T-helper 9 cell (primary cell): ENCODE results near the gene SMCHD1.
"Not testable (repeated sequence)": the region's sequence is repeated elsewhere in the genome, so short reads cannot be mapped to it uniquely, and the experiment has no call there.

Experiments used
- DNase-seq: peaks from one replicate; pipeline ENCODE4 v3.0.0-alpha.2; 2020

The SMCHD1 gene

GRCh38 chr18:2822213-2822921 is 166.8 kb downstream of the SMCHD1 start:
- no peak for DNase-seq

DNA sequence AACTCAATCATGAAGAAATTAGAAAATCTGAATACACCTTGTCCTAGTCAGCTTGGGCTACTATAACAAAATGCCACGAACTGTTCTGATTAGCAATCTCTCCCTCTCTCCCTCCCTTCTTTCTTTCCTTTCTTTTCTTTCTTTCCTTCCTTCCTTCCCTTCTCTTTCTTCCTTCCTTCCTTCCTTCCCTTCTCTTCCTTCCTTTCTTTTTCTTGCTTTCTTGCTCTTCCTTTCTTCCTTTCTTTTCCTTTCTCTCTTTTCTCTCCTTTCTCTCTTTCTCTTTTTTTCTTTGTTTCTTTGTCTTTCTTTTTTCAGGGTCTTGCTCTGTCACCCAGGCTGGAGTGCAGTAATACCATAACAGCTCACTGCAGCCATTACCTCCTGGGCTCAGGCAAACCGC is 167.7 kb downstream of the SMCHD1 start:
- DNase-seq = no peak

- no peak for DNase-seq
Measured at GRCh38 chr18:2823966-2824365, 168.4 kb downstream of the SMCHD1 start.

DNA sequence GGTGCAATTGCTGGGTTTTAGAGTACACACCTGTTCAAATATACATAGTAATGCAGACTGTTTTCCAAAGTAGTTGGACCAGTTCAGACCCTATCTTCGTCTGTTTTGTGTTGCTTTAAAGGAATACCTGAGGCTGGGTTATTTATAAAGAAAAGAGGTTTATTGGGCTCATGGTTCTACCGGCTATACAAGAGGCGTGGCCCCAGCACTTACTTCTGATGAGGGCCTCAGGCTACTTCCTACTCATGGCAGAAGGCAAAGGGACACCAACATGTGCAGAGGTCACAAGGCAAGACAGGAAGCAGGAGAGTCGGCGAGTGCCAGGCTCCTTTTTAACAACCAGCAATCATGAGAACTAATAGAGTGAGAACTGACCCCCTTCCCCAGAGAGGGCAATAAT is 169.3 kb downstream of the SMCHD1 start:
- no peak for DNase-seq

GRCh38 chr18:2825613-2826175 is 170.2 kb downstream of the SMCHD1 start:
- no peak for DNase-seq

- no peak for DNase-seq
Measured at GRCh38 chr18:2826581-2826980, 171.1 kb downstream of the SMCHD1 start.

DNA sequence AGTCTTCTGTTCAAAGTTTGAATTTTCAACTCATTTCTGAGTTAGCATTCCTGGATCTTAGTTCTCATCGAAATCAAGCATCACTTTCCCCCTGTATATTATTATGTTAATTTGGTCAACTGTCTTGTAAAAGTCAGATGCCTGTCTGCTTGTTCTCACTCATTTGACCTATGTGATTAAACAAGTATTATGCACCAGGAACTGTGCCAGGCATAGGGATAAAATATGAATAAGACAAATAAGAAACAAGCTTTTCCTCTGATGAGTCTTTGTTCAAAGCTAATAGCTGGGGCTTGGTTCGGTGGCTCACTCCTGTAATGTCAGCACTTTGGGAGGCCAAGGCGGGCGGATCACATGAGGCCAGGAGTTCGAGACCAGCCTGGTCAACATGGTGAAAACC is 171.5 kb downstream of the SMCHD1 start:
- no peak for DNase-seq

- not testable (repeated sequence) for DNase-seq
Measured at GRCh38 chr18:2836118-2836517, 180.6 kb downstream of the SMCHD1 start.

DNA sequence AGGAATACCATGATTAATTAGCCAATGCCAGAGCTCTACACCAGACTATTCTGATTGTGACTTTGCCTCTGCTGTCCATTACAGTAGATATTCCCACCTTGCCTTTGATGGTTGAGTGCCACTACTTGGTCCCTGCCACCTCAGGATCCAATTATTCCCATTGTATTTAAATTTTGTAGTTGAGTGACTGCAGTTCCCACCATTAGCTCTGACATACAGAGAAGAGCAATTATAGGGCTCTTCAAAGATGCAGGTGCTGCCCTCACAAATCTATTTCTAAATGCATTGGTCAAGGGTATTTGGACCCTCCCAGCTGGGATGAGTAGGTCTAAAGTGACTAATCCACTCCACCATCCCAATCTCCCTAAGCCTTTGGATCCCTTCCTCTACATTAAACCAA is 181.8 kb downstream of the SMCHD1 start:
- not testable (repeated sequence) for DNase-seq

- no peak for DNase-seq
Measured at GRCh38 chr18:2839202-2839601, 183.7 kb downstream of the SMCHD1 start.

DNA sequence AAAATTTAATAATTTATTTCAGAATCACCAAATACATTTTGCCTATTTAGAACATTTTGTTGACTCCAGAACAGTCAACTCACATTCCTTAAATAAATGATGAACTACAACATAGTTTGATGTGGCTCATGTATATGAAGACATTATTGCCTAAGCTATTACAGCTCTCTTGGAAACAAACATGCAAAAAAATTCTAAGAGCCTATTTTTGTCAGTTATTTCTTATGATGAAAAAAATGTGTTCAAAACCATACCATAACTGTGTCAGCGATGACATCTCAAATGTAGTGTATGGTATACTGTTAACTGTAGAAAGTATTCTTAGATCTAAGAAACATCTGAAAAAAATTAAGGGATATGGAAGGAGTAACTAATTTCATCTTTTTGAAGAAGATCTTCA is 185.0 kb downstream of the SMCHD1 start:
- no peak for DNase-seq

GRCh38 chr18:2843146-2843545 is 187.6 kb downstream of the SMCHD1 start:
- DNase-seq = no peak

DNA sequence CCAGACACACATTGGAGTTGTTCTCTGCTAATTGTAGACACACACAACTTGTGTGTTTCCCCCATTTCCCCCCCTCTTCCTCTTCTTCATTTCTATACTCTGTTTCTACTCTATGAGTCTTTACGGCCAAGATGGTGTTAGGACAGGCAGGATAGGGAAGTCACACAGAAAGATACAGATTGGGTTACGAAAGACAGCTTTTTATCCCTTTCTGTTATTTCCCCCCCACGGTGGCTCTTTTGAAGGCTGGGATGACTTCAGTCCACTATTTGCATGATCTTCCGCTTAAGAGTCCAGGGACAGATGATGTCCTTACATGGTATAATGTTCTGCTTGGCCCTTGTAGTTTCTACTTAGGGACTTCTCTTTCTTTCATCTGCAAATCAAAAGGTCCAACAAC is 189.6 kb downstream of the SMCHD1 start:
- no peak for DNase-seq

DNA sequence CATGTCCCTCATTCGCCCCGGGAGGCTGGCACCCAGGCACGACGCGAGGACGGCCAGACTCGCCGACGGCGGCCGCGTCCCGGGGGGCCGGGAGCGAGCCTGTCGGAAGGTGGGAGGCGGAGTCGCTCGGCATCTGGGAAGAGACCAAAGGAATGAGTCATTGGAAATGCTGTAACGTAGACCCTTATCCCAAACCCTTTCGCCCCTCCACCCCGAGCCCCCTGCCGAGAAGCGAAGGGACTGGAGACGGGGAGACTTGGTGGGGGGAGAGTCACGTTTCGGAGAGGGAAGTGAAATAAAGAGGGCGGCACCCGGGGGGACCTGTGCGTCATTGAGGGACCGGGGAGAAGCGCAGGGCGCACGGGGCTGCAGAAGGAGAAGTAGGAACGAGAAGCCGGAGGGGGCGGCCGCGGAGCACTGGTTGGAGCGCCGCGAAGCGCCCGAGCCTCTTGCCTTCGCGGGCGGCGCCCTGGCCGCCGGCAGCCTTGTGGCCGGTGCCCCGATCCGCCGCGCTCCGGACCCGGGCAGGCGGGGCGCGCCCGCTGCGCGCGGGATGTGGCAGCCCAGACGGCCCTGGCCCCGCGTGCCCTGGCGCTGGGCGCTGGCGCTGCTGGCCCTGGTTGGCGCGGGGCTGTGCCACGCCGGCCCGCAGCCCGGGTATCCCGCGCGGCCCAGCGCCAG is 191.2 kb downstream of the SMCHD1 start, which contains the start of gene EMILIN2:
EMILIN2 (plus strand) TSS at position 371 of the 681 bp plus-strand sequence; CDS start at position 554, 183 bp downstream.
- peak; percentile 26 for DNase-seq

GRCh38 chr18:2847317-2848246 is 192.1 kb downstream of the SMCHD1 start:
- no peak for DNase-seq

DNA sequence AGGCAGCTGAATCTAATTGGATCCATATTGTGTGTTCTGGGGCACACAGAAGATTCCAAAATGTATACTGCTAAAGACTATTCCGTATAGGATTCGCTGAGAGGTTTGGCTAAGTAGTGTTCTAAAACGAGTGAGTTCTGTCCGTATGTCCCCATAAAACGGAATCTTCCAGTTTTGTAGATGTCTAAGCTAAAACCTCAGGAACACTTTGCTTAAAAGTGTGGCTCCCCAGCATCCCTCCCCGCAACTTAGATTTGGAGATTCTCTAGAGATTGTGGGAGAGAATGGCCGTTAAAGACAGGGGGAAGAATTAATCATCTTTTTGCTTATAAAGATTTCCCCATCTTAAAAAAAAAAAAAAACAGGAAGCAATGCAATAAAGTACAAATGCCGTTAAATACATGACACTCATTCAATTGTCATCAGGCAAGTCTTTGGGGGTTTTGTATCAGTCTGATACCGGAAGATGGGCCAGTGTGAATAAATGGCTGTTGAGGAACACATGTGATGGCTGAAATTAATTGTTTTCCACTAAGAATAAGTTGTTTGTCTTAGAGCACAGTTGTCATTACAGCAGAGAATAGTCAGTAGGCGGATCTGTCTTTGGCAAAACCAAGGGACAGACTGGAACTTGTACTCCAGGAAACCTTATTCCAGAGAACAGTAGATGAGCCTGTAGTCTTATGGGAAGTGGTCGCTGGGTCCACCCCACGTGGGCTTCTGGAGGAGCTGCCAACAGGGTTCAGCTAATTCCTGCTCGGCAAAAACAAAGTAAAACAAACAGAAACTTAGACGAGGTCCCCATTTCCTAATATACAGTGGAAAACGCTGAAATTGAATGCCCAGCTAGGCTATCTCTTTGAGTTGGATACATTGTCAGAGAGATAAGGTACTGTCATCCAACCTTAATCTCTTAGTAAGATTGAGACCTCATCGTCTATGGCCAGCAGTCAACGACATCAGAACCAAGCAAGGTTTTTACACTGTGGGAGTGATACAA is 193.0 kb downstream of the SMCHD1 start:
- no peak for DNase-seq

- DNase-seq = no peak
Measured at GRCh38 chr18:2850816-2851215, 195.3 kb downstream of the SMCHD1 start.

DNA sequence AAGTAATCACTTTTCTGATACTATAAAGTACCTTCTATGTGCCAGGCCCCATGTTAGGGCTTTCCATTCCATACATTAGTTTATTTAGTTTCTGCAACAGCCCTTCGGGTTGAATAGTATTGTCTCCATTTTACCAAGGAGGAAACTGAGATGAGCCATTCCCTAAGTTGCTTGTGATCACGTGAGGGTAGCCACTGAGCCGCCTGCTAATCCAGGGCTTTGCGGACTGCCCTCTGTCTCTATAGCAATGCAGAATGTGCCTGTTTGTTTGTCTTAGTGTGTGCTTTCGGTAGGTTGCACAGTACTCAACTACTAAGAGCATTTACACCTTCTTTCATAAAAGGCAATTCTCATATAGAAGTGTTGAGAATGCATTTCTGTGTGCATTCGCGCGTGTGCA is 196.2 kb downstream of the SMCHD1 start:
- DNase-seq = no peak

- not testable (repeated sequence) for DNase-seq
Measured at GRCh38 chr18:2852460-2852859, 196.9 kb downstream of the SMCHD1 start.

- DNase-seq = no peak
Measured at GRCh38 chr18:2853173-2853925, 197.8 kb downstream of the SMCHD1 start.
